ENCODE measurements around the gene JUN.

JUN gene

GRCh38 chr1:58815069-58815685 is 31.3 kb upstream of the JUN start:
- Histone ChIP-seq H3K4me2 (ENCODE audit: low read depth, low read length, poor library complexity, severe bottlenecking) (peak overlapping the region; percentile 99), H3K4me3 (ENCODE audit: insufficient read depth, low read length, poor library complexity, severe bottlenecking) (peak overlapping the region; percentile 74), H3K36me3 (ENCODE audit: low read length) (no peaks in the 10 kb centered on the region), H3K9ac (ENCODE audit: low read length) (peak overlapping the region; percentile 63), H3K27ac (ENCODE audit: low read depth, low read length) (no peak overlapping the region), H3K9me2 (replicated peaks; ENCODE audit: insufficient read depth, low read length) (no peaks in the 10 kb centered on the region), H4K20me1 (ENCODE audit: low read depth, low read length) (no peaks in the 10 kb centered on the region), H3K9me3 (ENCODE audit: insufficient read depth, low read length) (no peaks in the 10 kb centered on the region), H3F3A (ENCODE audit: insufficient read depth) (no peaks in the 10 kb centered on the region; the same call in 1 of the 2 replicates), H3K27me3 (ENCODE audit: low read length) (no peaks in the 10 kb centered on the region), H3K79me2 (ENCODE audit: insufficient read depth, low read length) (no peaks in the 10 kb centered on the region), H2AFZ (ENCODE audit: low read depth, low read length, severe bottlenecking) (peak overlapping the region; percentile 95)
- no peak for TF ChIP-seq EZH2phosphoT487 (conservative IDR thresholded peaks at IDR 0.05; ENCODE audit: low read length)
- no peak for TF ChIP-seq CTCF (IDR thresholded peaks at IDR 0.05; ENCODE audit: insufficient read depth, low read length, poor library complexity, severe bottlenecking)

GRCh38 chr1:58814251-58815068 is 30.6 kb upstream of the JUN start:
- H3K9me2 ChIP-seq (replicated peaks; ENCODE audit: insufficient read depth, low read length) = no peaks in the 10 kb centered on the region
- no peaks in the 10 kb centered on the region for H4K20me1 ChIP-seq (ENCODE audit: low read depth, low read length)
- TF ChIP-seq EZH2phosphoT487 (conservative IDR thresholded peaks at IDR 0.05; ENCODE audit: low read length) = no peak
- no peak for TF ChIP-seq CTCF (IDR thresholded peaks at IDR 0.05; ENCODE audit: insufficient read depth, low read length, poor library complexity, severe bottlenecking)
- no peak overlapping the region for H3K9ac ChIP-seq (ENCODE audit: low read length)
- H3K4me2 ChIP-seq (ENCODE audit: low read depth, low read length, poor library complexity, severe bottlenecking) = no peak overlapping the region
- no peak overlapping the region for H3K27ac ChIP-seq (ENCODE audit: low read depth, low read length)
- H3K9me3 ChIP-seq (ENCODE audit: insufficient read depth, low read length) = no peaks in the 10 kb centered on the region
- no peaks in the 10 kb centered on the region; the same call in 1 of the 2 replicates for H3F3A ChIP-seq (ENCODE audit: insufficient read depth)
- H2AFZ ChIP-seq (ENCODE audit: low read depth, low read length, severe bottlenecking) = no peak overlapping the region
- no peaks in the 10 kb centered on the region for H3K27me3 ChIP-seq (ENCODE audit: low read length)
- no peak overlapping the region for H3K4me3 ChIP-seq (ENCODE audit: insufficient read depth, low read length, poor library complexity, severe bottlenecking)
- no peaks in the 10 kb centered on the region for H3K79me2 ChIP-seq (ENCODE audit: insufficient read depth, low read length)
- no peaks in the 10 kb centered on the region for H3K36me3 ChIP-seq (ENCODE audit: low read length)

GRCh38 chr1:58813801-58814200 is 30.0 kb upstream of the JUN start:
- H3K9me3 ChIP-seq (ENCODE audit: insufficient read depth, low read length) = no peaks in the 10 kb centered on the region
- H3K4me2 ChIP-seq (ENCODE audit: low read depth, low read length, poor library complexity, severe bottlenecking) = no peak overlapping the region
- H3K27me3 ChIP-seq (ENCODE audit: low read length) = no peaks in the 10 kb centered on the region
- TF ChIP-seq EZH2phosphoT487 (conservative IDR thresholded peaks at IDR 0.05; ENCODE audit: low read length) = no peak
- TF ChIP-seq CTCF (IDR thresholded peaks at IDR 0.05; ENCODE audit: insufficient read depth, low read length, poor library complexity, severe bottlenecking) = no peak
- H4K20me1 ChIP-seq (ENCODE audit: low read depth, low read length) = no peaks in the 10 kb centered on the region
- H3K9ac ChIP-seq (ENCODE audit: low read length) = no peak overlapping the region
- H3K36me3 ChIP-seq (ENCODE audit: low read length) = no peaks in the 10 kb centered on the region
- no peak overlapping the region for H2AFZ ChIP-seq (ENCODE audit: low read depth, low read length, severe bottlenecking)
- H3K27ac ChIP-seq (ENCODE audit: low read depth, low read length) = no peak overlapping the region
- no peak overlapping the region for H3K4me3 ChIP-seq (ENCODE audit: insufficient read depth, low read length, poor library complexity, severe bottlenecking)
- H3F3A ChIP-seq (ENCODE audit: insufficient read depth) = no peaks in the 10 kb centered on the region; the same call in 1 of the 2 replicates
- no peaks in the 10 kb centered on the region for H3K79me2 ChIP-seq (ENCODE audit: insufficient read depth, low read length)
- no peaks in the 10 kb centered on the region for H3K9me2 ChIP-seq (replicated peaks; ENCODE audit: insufficient read depth, low read length)

Measured in SU-DHL-6 (cell line).